Hematopoietic multipotent progenitor cell treated with erythropoietin and hydrocortisone succinate and interleukin-3 and kit ligand, for 6 days (in vitro differentiated cells): ENCODE measurements around the gene SEMA4A.
A peak's percentile ranks its signal among the peaks of the same experiment; 100 is the strongest.

ENCODE experiments used
- DNase-seq: peaks from one replicate; pipeline ENCODE4 v3.0.0-alpha.2; 2015

Gene SEMA4A

DNA sequence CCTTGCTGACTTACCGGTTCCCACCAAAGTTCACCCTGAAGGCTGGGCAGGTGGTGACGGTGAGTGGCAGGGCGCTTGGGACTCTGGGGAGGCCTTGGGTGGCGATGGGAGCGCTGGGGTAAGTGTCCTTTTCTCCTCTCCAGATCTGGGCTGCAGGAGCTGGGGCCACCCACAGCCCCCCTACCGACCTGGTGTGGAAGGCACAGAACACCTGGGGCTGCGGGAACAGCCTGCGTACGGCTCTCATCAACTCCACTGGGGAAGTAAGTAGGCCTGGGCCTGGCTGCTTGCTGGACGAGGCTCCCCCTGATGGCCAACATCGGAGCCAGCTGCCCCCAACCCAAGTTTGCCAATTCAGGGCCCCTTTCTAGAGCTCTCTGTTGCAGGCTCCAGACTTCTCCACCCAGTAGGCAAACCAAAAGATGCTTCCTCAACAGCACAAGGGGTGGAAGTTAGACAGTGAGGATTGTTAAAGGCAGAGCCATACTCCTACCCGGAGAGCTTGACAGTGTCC lies 16.4 kb upstream of the SEMA4A start:
- no peak for DNase-seq

DNA sequence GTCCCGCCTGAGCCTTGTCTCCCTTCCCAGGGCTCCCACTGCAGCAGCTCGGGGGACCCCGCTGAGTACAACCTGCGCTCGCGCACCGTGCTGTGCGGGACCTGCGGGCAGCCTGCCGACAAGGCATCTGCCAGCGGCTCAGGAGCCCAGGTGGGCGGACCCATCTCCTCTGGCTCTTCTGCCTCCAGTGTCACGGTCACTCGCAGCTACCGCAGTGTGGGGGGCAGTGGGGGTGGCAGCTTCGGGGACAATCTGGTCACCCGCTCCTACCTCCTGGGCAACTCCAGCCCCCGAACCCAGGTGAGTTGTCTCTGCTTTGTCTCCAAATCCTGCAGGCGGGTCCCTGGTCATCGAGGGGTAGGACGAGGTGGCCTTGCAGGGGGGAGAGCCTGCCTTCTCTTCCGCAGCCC lies 14.9 kb upstream of the SEMA4A start:
- no peak for DNase-seq

DNA sequence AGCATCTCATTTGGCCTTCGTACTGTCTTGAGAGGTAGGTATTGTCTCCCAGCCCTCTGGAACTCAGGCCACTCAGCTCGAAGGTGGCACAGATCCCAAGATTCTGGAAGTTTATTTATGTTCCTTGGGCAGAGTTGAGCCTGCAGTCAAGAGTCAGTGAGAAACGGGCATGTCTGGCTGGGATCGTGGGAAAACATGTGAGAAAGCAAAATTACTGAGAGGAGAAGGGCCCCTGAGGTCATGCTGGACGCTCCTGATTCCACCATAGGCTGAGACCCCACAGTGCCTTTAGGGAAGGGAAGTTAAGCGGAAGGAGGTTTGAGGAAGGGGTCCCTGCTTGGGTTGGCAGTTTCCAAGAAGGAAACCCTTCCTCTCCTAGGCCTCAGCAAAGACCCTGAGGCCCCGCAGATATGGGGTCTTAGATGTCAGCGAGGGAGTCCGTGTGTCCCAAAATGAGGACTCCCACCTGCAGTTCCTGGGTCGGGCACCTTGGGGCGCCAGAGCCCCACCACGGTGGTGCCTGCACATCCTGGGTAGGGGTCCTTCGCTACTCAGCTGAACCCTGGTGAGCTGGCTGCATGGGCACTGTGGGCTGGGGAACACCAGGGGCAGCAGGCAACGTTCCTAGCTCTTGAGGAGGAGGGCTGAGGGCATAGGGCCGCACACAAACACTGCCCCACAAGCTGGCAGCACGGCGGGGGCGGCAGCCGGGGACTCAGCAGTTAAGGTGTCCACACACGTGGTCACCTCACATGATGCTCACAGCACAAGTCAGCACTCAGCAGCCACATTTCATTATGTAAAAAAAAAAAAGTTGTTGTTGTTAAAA lies 12.3 kb upstream of the SEMA4A start:
- DNase-seq, result peak; percentile 33

- no peak for DNase-seq
Observed at GRCh38 chr1:156143765-156144489, 9.5 kb upstream of the SEMA4A start.

- DNase-seq, result no peak
Observed at GRCh38 chr1:156144742-156145141, 8.6 kb upstream of the SEMA4A start.

GRCh38 chr1:156145650-156146019 lies 7.8 kb upstream of the SEMA4A start:
- no peak for DNase-seq

- peak; percentile 95 for DNase-seq
Observed at GRCh38 chr1:156146020-156146768, 7.2 kb upstream of the SEMA4A start.

- peak; percentile 42 for DNase-seq
Observed at GRCh38 chr1:156146769-156147405, 6.5 kb upstream of the SEMA4A start.

DNA sequence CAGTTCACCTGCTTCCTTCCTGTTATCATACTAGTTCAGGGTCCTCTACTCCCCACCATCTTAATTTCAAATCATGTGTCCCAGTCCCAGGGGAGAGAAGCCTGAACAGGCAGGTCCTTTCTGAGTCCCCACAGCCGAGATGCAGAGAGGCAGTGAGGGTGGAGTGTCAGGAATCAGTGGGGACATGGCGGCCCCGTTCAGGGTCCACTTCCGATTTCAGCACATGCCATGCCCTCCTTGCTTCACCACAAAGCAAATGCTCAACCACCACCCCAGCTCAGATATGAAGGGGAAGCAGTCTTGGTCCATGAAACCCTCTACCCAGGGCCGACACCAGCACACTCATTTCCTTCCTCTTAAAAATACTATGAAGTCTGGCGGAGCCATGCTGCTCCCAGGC lies 5.2 kb upstream of the SEMA4A start:
- DNase-seq, result peak; percentile 66

DNA sequence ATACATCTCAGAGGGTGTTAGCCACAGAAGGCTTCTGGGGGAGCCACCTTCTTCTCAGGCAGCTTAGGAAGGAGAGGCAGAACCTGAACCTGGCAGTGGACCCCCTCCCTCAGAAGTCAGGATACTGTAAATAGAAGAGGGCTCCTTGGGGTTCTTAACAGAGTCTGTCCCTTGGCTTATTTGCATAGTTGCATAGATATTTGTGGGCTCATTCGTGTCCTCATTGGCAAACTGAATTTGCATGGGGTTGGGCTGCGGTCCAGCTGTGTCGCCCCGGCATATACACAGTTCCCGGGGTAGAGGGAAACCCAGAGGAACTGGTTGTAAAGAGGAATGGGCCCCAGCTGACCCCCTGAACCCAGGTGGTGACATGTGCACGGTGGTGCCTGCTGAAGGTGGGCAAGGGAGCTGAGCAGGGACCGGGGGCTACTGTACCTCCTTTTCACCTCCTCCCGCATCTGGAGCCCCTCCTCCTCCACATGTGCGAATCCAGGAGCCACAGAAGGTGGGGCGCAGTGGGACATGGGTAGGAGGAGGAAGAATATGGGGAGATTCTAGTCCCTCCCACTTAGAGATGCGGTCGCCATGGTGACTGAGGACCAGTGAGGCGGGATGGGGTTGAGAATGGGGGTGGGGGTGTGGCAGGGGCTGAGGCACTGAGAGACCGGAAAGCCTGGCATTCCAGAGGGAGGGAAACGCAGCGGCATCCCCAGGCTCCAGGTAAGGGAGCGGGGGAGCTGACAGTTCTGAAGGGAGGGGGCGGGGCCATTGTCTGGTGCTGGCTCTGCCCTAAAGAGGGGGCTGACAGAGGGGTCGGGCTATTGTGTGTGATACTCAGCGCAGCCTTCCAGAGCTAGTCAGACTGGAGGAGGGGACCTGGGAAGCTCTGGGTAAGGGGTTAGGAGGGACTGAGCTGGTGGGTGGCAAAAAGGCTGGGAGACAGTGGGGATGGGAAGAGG lies 3.7 kb upstream of the SEMA4A start:
- no peak for DNase-seq

DNA sequence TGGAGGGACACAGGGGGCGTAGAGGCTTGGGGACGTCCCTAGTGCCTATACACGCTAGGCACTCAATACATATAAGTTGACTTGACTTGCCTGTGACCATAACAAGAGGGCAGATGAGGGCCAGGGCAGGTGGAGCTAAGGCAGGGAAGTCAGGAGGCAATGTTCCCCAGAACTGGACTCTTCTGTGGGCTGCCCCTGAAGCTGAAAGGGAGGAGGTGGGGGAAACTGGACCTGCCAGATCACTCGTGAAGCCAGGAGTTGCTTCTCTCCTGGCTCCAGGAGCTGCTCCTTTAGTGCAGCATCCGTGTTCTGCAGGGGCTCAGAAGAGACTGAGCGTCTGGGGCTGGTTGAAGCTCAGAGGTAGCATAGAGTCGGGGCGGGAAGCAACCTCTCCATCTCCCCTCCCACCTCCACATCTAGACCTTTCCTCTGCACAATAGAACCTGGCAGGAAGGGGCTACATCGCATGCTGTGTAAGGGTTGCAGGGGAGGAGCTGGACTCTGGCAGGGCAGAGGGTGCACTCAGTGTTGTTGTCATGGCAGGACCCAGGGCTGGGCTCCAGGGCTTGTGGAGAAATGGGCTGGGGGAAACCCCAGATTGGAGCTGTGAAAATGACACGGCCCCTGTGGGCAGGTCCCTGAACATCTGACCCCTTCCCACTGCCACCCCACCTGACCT lies 2.9 kb upstream of the SEMA4A start:
- DNase-seq, result no peak

DNA sequence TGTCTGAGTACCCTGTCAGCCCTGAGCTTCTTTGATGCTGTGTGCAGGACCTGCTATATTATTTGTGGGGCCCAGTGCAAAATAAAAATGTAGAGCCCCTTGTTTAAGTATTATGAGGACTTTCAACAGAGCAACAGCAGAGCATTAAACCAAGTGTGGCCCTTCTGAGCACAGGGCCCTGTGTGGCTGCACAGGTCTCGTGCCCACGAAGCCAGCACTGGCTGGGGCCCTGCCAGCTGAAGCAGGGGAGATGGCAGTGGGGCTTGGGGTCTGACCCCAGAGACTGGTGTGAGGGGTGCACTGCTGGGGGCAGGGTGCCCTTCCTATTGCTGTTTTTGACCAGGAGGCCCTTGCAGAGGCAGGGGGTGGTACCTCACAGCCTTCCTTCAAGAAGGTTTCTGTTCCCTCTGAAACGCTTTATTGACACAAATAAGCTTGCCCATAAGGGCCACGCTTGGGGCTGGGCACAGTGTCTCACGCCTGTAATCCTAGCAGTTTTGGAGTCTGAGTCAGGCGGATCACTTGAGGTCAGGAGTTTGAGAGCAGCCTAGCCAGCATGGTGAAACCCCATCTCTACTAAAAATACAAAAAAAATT lies 2.2 kb upstream of the SEMA4A start:
- DNase-seq, result no peak

DNA sequence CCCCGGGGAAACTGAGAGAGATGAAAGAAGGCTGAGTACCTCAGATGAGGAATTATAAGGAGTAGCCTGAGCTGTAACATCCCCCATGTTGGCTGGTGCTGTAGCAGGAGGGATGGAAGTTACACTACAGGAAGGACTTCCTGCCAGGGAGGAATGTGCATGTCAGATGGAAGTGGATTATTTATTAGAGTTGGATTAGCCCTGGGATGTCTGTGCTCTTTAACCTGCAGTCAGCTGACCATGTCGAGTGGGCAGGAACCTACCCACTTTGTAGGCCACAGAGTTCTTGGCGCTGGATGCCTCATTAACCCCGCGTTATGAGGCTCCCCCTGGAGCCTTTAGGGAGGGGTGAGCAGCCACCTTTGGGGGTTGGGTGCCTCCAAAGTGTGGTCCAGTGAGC lies 757 bp upstream of the SEMA4A start:
- DNase-seq, result no peak

GRCh38 chr1:156154317-156154749 lies 948 bp downstream of the SEMA4A start:
- peak; percentile 84 for DNase-seq

- DNase-seq, result peak; percentile 72
Observed at GRCh38 chr1:156155756-156156510, 2.5 kb downstream of the SEMA4A start.

DNA sequence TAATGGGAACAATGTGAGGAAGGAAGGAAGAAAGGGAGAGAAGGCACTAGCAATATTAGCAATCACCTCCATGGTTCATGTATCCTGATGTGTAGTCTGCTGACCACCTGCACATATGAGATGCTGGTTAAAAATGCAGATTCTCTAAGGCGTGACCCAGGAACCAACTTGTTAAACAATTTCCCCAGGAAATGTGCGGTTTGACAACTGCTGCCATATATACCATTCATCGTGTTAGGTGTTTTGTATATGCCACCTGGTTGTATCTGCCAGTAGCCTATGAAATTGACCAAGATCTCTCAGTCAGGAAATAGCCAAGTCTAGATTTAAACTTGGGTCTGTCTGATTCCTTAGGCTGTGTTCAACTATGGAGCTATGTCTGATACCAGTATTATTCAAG lies 4.1 kb downstream of the SEMA4A start:
- DNase-seq, result no peak

GRCh38 chr1:156157966-156158365 lies 4.6 kb downstream of the SEMA4A start:
- DNase-seq, result no peak

- DNase-seq, result no peak
Observed at GRCh38 chr1:156160000-156160742, 6.8 kb downstream of the SEMA4A start.

GRCh38 chr1:156160743-156161171 lies 7.4 kb downstream of the SEMA4A start:
- DNase-seq, result peak; percentile 87
